Measurements from ENCODE around the gene HIP1.
"Not testable (repeated sequence)": the region's sequence is repeated elsewhere in the genome, so short reads cannot be mapped to it uniquely, and the experiment has no call there.

Gene HIP1

DNA sequence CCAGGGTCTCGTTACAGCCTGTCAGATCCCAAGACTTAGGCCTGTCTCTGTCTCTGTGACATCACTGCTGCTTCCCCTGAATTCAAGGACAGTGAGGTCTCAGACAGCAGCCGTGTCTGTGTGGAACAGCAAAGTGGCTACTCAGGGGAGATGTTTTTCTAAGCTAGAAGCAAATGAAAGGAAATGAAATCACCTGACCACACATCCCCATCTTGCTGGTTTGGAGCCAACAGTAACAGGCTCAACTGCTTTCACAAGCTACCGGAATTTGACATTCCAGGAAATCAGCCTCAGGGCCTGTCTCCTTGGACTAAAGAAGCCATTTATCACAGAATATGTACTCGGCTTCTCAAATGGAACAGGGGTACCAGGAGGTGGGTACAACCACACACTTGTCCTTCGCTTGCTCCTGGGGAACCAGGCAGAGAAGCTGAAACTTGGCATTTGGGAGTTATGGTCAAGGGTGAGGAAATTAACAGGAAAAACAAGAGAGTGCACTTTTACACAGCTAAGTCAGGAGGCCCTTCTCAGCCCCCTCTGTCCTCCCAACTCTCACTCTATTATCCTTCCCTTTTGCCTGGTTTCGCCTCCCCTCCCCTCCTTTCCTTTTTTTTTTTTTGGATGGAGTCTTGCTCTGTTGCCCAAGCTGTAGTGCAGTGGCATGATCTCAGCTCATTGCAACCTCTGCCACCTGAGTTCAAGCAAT lies 173.5 kb downstream of the HIP1 start:
- TF ChIP-seq, protein P1, sequence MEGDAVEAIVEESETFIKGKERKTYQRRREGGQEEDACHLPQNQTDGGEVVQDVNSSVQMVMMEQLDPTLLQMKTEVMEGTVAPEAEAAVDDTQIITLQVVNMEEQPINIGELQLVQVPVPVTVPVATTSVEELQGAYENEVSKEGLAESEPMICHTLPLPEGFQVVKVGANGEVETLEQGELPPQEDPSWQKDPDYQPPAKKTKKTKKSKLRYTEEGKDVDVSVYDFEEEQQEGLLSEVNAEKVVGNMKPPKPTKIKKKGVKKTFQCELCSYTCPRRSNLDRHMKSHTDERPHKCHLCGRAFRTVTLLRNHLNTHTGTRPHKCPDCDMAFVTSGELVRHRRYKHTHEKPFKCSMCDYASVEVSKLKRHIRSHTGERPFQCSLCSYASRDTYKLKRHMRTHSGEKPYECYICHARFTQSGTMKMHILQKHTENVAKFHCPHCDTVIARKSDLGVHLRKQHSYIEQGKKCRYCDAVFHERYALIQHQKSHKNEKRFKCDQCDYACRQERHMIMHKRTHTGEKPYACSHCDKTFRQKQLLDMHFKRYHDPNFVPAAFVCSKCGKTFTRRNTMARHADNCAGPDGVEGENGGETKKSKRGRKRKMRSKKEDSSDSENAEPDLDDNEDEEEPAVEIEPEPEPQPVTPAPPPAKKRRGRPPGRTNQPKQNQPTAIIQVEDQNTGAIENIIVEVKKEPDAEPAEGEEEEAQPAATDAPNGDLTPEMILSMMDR (conservative IDR thresholded peaks at IDR 0.05; ENCODE audit: low read depth, low read length), result no peak
- peak; percentile 96 for DNase-seq (ENCODE audit: low read depth)
- H3K4me3 ChIP-seq (ENCODE audit: low read depth, low read length), result no peak overlapping the region

DNA sequence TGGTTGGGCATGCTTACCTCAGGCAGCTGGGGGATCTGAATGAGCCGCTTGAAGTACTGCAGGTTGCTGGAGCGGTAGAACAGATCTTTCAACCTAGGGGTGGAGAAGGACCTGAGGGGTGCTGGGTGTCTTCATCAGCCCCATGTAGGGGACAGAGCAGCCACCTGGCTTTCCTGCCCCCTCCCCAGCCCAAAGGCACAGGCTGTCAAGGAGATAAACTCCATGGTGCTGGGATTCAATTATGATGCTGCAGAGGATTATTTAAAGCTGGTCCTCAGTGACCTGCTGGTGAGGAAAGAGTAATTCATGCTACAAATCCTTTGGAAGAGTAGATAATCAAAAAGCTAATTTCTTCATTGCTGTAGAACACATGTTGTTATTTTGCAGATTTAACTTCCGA lies 175.6 kb downstream of the HIP1 start:
- no peak for DNase-seq (ENCODE audit: low read depth)
- no peak overlapping the region for H3K4me3 ChIP-seq (ENCODE audit: low read depth, low read length)
- TF ChIP-seq, protein P1 (conservative IDR thresholded peaks at IDR 0.05; ENCODE audit: low read depth, low read length), result no peak

DNA sequence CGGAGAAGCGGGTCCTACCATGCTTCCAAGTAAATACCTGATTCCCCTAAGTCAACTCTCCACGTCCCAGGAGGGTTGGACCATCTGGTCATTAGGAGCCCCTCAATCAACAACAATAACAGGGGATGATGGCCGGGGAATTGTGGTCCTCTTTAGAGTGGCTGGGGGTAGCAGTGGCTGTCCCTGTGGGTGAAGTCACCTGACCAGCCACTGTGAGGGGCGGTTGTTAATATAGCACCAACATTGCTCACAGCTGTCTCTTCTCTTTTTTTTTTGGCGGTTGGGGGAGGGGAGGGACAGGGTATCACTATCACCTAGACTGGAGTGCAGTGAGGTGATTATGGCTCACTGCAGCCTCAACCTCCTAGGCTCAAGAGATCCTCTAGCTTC lies 178.8 kb downstream of the HIP1 start:
- no peak overlapping the region for H3K4me3 ChIP-seq (ENCODE audit: low read depth, low read length)
- TF ChIP-seq, protein P1 (conservative IDR thresholded peaks at IDR 0.05; ENCODE audit: low read depth, low read length), result no peak
- DNase-seq (ENCODE audit: low read depth), result no peak

DNA sequence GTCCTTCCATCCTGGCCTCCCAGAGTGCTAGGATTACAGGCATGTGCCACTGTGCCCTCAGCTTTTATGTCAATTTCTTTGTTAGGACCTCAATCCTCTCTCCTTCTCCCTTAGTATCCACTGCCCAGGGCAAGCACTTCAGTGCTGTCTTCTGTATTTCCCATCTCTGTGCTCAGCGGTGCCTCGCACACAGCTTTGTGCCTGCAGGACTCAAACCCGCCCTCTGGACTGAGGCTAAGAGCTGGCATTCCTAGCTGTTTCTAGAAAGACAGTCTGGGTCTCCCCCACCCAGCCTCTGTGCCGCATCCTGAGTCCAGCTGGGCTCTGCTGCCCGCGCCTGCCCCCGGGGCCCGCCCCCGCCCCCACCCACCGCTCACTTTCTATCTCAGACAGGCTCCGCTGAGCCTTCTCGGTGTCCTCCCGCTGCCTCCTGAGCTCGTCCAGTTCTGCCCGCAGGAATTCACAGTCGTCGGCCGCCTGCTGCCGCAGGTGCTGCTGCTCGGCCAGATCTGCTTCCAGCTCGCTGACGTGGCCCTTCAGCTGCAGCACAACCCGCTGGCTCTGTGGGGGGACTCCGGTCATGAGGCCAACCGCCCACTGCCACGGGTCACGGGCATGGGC lies 179.3 kb downstream of the HIP1 start:
- DNase-seq (ENCODE audit: low read depth), result peak; percentile 5
- TF ChIP-seq, protein P1 (conservative IDR thresholded peaks at IDR 0.05; ENCODE audit: low read depth, low read length), result no peak
- H3K4me3 ChIP-seq (ENCODE audit: low read depth, low read length), result no peak overlapping the region

DNA sequence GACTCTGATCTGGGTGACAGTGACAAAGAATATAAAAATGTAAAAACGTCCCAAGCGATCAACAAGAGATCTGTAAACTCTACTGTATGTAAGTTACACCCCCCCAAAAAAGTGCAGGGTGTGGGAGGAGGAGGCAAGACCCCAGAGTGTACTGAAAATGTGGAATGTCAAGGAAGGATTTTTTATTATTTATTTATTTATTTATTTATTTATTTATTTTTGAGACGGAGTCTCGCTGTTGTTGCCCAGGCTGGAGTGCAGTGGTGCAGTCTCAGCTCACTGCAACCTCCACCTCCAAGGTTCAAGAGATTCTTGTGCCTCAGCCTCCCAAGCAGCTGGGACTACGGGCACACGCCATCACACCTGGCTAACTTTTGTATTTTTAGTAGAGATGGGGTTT lies 181.9 kb downstream of the HIP1 start:
- not testable (repeated sequence) for DNase-seq (ENCODE audit: low read depth); H3K4me3 ChIP-seq (ENCODE audit: low read depth, low read length)

DNA sequence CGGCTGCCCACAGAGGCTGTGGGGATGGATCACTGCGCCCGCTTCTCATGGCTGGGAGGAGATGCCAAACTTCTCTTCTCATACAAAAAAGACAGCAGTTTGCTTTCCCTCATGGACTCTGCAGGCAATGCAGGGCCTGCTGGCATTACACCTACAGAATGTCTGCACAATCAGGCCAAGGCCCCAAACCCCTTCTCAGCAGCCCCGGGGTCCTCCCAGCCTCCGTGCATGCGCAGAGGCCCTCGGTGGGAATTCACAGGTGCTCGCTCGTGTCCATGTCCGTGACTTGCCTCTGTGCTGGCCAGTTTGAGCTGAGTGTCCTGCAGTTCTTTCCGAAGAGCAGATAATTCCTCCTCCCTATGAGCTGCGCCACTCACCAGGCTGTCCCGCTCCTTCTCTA lies 183.0 kb downstream of the HIP1 start:
- TF ChIP-seq, protein P1 (conservative IDR thresholded peaks at IDR 0.05; ENCODE audit: low read depth, low read length), result no peak
- H3K4me3 ChIP-seq (ENCODE audit: low read depth, low read length), result no peak overlapping the region
- DNase-seq (ENCODE audit: low read depth), result no peak

DNA sequence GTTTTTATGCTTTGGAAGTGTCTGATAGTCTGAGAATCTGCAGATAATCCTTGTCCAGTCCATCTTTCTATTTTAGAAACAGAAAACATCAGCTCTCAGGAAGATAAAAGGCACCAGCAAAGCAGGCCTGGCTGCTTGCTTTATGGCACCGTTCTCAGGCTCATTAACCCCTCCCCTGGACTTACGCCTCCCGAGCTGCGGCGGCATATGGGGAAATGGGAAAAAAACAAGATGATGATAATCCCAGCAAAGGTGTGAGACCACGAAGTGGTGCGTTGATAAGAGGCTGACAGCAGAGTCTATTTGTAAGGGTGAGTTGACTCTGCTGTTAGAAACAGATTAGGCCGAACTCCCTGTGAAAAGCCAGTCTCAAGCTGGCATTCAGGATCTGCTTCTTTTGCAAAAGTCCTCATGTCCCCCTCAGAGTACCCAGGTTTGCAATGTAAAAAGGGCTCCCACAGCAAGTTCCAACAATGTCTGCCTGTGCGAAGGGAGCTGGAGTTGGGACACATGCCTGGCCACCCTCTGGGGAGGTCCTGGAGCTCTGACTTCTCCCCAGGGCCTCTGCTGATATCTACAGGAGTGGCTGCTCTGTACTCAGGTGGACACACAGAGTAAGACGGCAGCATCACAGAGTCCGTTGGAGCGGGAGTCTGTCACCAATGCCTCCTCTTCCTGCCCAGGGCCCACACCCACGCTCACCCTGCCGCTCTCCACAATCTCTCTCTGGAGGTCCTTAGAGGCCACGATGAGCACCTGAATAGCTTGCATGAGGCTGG lies 192.3 kb downstream of the HIP1 start:
- TF ChIP-seq, protein P1 (conservative IDR thresholded peaks at IDR 0.05; ENCODE audit: low read depth, low read length), result no peak
- DNase-seq (ENCODE audit: low read depth), result no peak
- H3K4me3 ChIP-seq (ENCODE audit: low read depth, low read length), result no peak overlapping the region
